GM21360 (cell line): Measurements from ENCODE around the gene SART1.
"Not testable (repeated sequence)": the region's sequence is repeated elsewhere in the genome, so short reads cannot be mapped to it uniquely, and the experiment has no call there.

Experiments used
- ATAC-seq: cut with Tn5 transposase; IDR thresholded peaks from one replicate; pipeline ENCODE4 v1.9.1; 2021; ENCODE audit warnings: mild to moderate bottlenecking, moderate library complexity; ENCODE audit not compliant: unreplicated experiment

The SART1 gene

DNA sequence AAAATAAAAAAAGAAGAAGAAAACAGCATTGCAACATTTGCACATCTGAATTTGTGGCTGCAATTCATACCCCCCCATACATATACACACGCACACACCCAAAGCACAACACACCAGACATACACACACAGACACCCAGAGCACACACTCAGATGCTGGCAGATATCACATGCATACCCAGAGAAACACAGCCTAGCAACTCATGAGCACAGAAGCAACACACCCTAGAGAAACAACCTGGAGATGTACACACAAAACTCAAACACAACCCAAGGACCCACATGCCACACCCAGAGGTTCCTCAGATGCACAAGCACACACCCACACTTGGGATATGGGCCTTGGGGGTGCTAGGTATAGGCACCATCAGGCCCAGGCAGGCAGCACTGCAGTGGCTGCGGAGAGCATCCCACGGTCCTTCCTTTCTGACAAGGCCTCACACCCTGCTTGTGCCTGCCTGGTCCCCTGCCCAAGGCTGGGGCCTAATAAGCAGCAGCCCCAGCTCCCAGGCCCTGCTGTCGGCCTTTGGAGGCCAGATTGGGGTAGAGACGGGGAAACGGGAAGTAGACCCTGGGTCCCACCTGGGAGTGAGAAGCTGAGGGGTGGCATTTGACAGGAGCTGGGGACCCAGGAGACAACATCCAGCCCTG is 53.4 kb downstream of the SART1 start:
- ATAC-seq, result no peak

DNA sequence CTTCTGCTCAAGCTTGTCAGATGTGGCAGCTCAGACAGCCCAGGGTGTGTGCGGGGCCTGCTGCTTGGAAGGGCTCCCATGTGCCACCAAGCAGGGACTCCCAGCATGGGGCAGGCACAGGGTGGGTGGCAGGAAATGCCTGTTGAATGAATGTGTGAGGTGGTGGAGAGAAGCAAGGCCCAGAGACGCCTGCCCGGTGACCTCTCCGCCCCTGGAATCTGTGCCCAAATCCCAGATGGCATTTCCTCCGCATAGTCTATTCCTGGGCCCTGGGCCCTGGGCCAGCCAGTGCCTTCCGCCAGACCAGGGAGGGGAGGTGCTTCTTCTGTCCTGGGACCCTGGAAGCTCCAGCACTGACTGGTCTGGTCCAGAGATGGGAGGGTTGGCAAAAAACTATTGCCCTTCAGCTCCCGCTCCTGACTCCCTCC is 53.9 kb downstream of the SART1 start:
- ATAC-seq, result no peak

DNA sequence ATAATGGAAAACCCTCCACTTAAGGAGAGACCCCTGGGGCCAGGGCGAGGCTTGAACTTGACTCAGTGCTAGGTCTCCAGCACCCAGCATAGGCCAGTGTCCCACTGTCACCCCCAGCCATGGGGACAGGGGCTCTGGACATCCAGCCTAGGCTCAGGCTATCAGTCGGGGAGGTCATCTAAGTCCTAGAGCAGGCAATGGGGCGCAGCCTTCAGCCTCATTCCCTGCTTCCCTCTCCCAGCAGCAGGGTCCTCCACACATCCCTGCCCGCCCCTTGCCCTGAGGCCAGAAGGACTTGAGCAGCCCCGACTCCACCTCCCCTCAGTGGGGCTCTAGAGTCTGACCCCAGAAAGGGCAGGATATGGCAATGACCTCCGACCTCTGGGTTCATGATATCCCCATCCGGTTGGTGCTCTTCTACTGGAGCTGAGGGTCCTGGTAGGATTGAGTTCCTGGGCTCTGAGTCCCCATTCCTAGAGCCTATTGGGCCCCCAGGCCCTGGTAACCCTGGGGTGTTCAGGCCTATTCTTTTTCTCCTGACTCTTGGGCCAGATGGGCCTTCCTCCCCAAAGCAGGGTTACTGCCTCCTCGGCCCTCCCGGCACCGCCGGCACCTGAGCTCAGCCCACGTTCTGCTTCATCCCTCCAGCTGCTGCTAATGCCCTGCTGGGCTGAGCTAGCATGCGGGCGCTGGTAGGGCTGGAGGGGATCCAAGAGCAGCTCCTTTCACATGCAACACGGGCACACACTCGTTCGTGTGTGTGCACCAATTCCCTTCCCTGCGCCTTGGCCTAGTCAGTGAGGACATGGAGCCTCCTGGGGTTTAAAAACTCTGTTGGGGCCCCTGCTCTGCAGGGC is 54.6 kb downstream of the SART1 start:
- ATAC-seq, result no peak

DNA sequence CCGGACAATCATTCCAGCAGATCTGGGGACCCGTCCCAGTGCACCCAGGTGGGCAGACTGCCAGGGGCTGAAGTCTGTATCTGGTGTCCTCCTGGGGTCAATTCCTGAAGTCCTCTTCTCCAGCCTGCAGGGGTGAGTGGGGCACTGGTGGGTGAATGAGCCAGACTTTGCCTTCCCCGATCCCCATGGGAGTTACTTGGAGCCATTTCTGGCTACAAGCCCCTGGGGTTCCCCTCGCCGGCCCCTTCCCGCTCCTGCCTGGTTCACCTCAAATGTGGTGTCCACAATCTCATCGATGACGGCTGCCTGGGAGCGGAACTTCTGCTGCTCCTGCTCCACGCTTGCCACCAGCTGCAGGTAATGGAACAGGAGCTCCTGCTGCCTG is 55.3 kb downstream of the SART1 start:
- ATAC-seq, result no peak

GRCh38 chr11:66017321-66017720 is 55.8 kb downstream of the SART1 start:
- no peak for ATAC-seq

- no peak for ATAC-seq
Measured at GRCh38 chr11:66020212-66020611, 58.7 kb downstream of the SART1 start.

DNA sequence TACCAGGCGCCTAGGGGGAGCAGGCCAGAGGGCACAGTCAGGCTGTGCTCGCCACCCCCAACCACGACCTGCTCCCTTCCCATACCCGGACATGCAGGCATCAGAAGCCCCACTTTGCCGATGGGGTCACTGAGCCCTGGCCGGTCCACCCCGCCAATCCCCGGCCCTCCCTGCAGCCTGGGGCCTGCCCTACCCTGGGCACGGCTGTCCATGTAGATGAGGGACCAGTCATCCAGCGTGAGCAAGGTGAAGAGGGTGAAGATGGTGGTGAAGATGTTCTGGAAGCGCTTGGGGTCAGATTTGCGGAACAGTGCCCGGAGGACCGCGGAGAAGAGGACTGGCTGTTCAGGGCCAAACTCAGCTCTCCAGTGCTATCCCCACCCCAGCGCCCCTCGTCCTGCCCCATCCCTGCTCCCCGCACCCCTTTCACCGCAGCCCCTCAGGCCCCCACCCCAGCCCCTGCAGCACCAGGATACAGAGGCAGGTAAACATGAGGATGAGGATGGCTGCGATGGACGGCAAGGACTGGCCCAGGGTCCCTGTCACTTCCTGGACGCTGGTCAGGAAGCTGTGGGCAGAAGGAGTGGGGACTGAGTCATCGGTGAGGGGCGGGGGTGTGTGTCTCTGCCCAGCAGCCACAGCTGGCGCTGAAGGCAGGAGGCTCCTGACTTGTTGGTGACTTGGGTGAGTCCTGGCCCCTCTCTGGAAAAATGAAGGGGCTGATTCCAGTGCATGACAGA is 59.3 kb downstream of the SART1 start:
- ATAC-seq, result no peak

DNA sequence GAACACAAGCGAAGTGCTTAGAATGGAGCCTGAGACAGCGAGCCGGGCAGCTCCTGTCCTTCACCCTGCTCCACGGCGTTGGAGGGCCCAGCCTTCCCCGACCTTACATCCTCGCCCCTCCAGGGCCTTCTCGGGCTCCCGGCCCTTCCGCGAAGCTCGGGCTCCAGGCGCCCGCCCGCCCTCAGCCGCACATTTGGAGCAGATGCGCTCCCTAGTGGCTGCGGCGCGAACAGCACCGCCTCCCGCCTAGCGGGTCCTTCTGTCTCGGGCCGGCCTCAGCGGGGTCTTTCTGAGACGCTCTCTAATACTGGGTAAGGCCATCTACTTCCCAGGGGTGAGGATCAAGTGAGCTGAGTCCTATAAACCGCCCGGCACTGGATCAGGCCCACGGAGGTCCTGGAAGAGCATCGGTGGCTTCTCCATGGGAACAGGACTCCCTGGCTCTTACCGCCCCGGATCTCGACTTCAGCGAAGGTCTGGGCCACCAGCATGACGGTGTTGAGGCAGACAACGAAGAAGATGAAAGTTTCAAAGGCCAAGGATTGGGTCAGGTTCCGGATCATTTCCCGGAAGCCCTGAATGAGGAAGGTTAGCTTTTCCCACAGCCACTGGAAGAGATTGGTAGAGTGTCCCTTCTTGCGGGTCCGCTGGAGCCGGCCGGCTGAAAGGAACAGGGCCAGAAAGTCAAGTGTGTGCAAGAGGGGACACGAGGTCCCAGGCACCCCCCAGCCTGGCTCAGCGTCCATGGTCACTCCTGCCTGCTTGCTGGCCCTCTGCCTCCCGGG is 61.1 kb downstream of the SART1 start:
- ATAC-seq, result no peak

DNA sequence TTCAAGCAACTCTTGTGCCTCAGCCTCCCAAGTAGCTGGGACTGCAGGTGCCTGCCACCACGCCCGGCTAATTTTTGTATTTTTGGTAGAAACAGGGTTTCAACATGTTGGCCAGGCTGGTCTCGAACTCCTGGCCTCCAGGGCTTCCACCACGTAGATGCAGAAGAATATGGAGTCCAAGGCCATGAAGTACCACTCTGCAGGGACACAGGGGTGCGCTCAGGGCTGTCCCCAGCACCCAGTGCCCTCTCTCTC is 61.6 kb downstream of the SART1 start:
- ATAC-seq, result not testable (repeated sequence)

GRCh38 chr11:66026017-66026529 is 64.5 kb downstream of the SART1 start, which contains the start of gene CATSPER1:
TSS of gene CATSPER1 (minus strand) at chr11:66026479. CDS start at chr11:66026379, 100 bp downstream.
- ATAC-seq, result no peak
